Breast epithelium (tissue), 4 donors: Measurements from ENCODE around the gene FAM187B. TPM values are rescaled to one million over a fixed set of nuclear protein-coding genes. Genes with fewer than 3 reads are reported as not detected.

Experiments used
- DNase-seq, 2 donors: peaks; one replicate each; pipeline ENCODE4 v3.0.0-alpha.2; 2019; ENCODE audit warnings: low spot score in 2 of 2
- H3K27ac ChIP-seq, 2 donors: fragments of 200-600 bp; sonication (generic) in 1 of 2; one replicate each; pipeline ENCODE4 v1.5.1; 2016 to 2019; ENCODE audit warnings: mild to moderate bottlenecking in 1 of 2
- H3K27me3 ChIP-seq, 2 donors: fragments of 200-600 bp; sonication (generic) in 1 of 2; one replicate each; pipeline versions ENCODE4 v1.5.1 to v1.6.0; 2017 to 2019; ENCODE audit warnings: control low read depth in 1 of 2, mild to moderate bottlenecking in 1 of 2
- H3K36me3 ChIP-seq: fragments of 200-600 bp; one replicate; pipeline ENCODE4 v1.5.1; 2019
- H3K4me1 ChIP-seq, 2 donors: fragments of 200-600 bp; sonication (generic); one replicate each; pipeline ENCODE4 v1.5.1; 2016 to 2019; ENCODE audit warnings: control low read depth in 1 of 2
- H3K4me3 ChIP-seq, 3 donors: fragments of 200-600 bp; sonication (generic); 1 replicate in 2 of 3; 2 replicates in 1 of 3; pipeline ENCODE4 v1.5.1; 2016 to 2019; ENCODE audit warnings: mild to moderate bottlenecking in 3 of 3, moderate library complexity in 2 of 3
- H3K9me3 ChIP-seq, 2 donors: fragments of 200-600 bp; sonication (generic) in 1 of 2; one replicate each; pipeline ENCODE4 v1.5.1; 2016 to 2019; ENCODE audit warnings: control low read depth in 1 of 2
- CTCF ChIP-seq, 3 donors: fragments of 450-650 bp; IDR thresholded peaks; one replicate each; pipeline ENCODE4 v1.5.1; 2016 to 2017; ENCODE audit warnings: antibody characterized with exemption in 3 of 3, mild to moderate bottlenecking in 3 of 3, moderate library complexity in 3 of 3
- POLR2A ChIP-seq: fragments of 450-650 bp; IDR thresholded peaks from one replicate; pipeline ENCODE4 v1.6.1; 2016; ENCODE audit warnings: antibody characterized with exemption, mild to moderate bottlenecking, moderate library complexity
- POLR2AphosphoS5 ChIP-seq, 3 donors: sonication (generic); formaldehyde crosslinking; IDR thresholded peaks; one replicate each; pipeline ENCODE4 v1.6.1; 2017; ENCODE audit warnings: antibody characterized with exemption in 3 of 3
- intact Hi-C: fragments of 100-400 bp; cut with DNase I; formaldehyde crosslinking; loops from one replicate; pipeline ENCODE4 v1.15.1; 2023; ENCODE audit warnings: low total_unique reads
- total RNA-seq, 3 donors: library from RNA; depleted of rRNA; stranded (reverse); fragments of >200 nt; gene quantifications; one replicate each; pipeline ENCODE4 v1.1.0, GENCODE V29; 2016

The FAM187B gene
- total RNA-seq, 3 donors from 2014 or later = 0.44 TPM; not detected in 2

- peak overlapping the region; percentile 84 to 95 for H3K27ac ChIP-seq
- H3K36me3 ChIP-seq = peaks cover 5% of the 10 kb centered on the region
- H3K4me3 ChIP-seq = peak overlapping the region; percentile 66 to 94 (median 73)
- DNase-seq = peak; percentile 81 to 88
- H3K9me3 ChIP-seq = no peaks in the 10 kb centered on the region
- TF ChIP-seq CTCF (IDR thresholded peaks at IDR 0.05) (peak; percentile 27 to 63 (median 46)), POLR2A (no peak), POLR2AphosphoS5 (IDR thresholded peaks at IDR 0.05) (peak in 2 of 3 donors; percentile 8 to 36)
- H3K4me1 ChIP-seq = peaks cover 5 to 18% of the 10 kb centered on the region in 2 donors
- intact Hi-C loops = loop anchor here (5.0 to 10.0 kb wide), 2 partner anchors 115 to 873 kb away; partner anchors contain the start of genes CAPNS1 and FXYD5
- H3K27me3 ChIP-seq = no peaks in the 10 kb centered on the region
Observed at GRCh38 chr19:35269438-35270117, 41.0 kb upstream of the FAM187B start.

- peak within 1 kb of the TSS; percentile 66 to 94 (median 73) for H3K4me3 ChIP-seq
- TF ChIP-seq POLR2AphosphoS5 (IDR thresholded peaks at IDR 0.05) = no peak
- TF ChIP-seq POLR2A = no peak
- TF ChIP-seq CTCF (IDR thresholded peaks at IDR 0.05) = no peak
- peaks cover 8 to 18% of the 10 kb centered on the region in 2 donors for H3K4me1 ChIP-seq
- H3K27me3 ChIP-seq = no peaks in the 10 kb centered on the region
- H3K27ac ChIP-seq = peak within 1 kb of the TSS; percentile 90 to 95
- intact Hi-C loops = loop anchor here (5.0 to 10.0 kb wide), 2 partner anchors 114 to 874 kb away; partner anchors contain the start of genes CAPNS1 and FXYD5
- H3K9me3 ChIP-seq = no peaks in the 10 kb centered on the region
- peaks cover 1% of the 10 kb centered on the region for H3K36me3 ChIP-seq
- DNase-seq = no peak
Observed at GRCh38 chr19:35268536-35269437, 40.2 kb upstream of the FAM187B start, which contains the start of gene USF2. TSS of gene USF2 (plus strand) at chr19:35268962. CDS start at chr19:35269102, 140 bp downstream.

- H3K27ac ChIP-seq = peak overlapping the region; percentile 90 to 95
- no peaks in the 10 kb centered on the region for H3K36me3 ChIP-seq
- H3K4me1 ChIP-seq = peaks cover 8 to 19% of the 10 kb centered on the region in 2 donors
- H3K27me3 ChIP-seq = no peaks in the 10 kb centered on the region
- peak overlapping the region; percentile 66 to 94 (median 73) for H3K4me3 ChIP-seq
- DNase-seq = peak; percentile 57 to 69
- no peak for TF ChIP-seq CTCF (IDR thresholded peaks at IDR 0.05)
- TF ChIP-seq POLR2A = no peak
- peak in 2 of 3 donors; percentile 33 to 53 for TF ChIP-seq POLR2AphosphoS5 (IDR thresholded peaks at IDR 0.05)
- H3K9me3 ChIP-seq = no peaks in the 10 kb centered on the region
- intact Hi-C loops = loop anchor here (2.0 to 10.0 kb wide), 3 partner anchors 19 to 874 kb away; partner anchors contain the start of genes CAPNS1, FXYD5 and LSR
Observed at GRCh38 chr19:35267818-35268535, 39.4 kb upstream of the FAM187B start.

- peaks cover 8 to 25% of the 10 kb centered on the region in 2 donors for H3K4me1 ChIP-seq
- peak in 1 of 2 donors; percentile 41 for DNase-seq
- peak in 1 of 3 donors; percentile 28 for TF ChIP-seq POLR2AphosphoS5 (IDR thresholded peaks at IDR 0.05)
- TF ChIP-seq POLR2A = no peak
- TF ChIP-seq CTCF (IDR thresholded peaks at IDR 0.05) = no peak
- H3K9me3 ChIP-seq = no peaks in the 10 kb centered on the region
- peak overlapping the region; percentile 66 to 94 (median 73) for H3K4me3 ChIP-seq
- H3K36me3 ChIP-seq = no peaks in the 10 kb centered on the region
- H3K27ac ChIP-seq = peak overlapping the region; percentile 90 to 95
- no peaks in the 10 kb centered on the region for H3K27me3 ChIP-seq
- intact Hi-C loops = loop anchor here (2.0 to 10.0 kb wide), 3 partner anchors 19 to 875 kb away; partner anchors contain the start of genes CAPNS1, FXYD5 and LSR
Observed at GRCh38 chr19:35267353-35267817, 38.8 kb upstream of the FAM187B start.
